HEK293 (cell line): Measurements from ENCODE around the gene LLGL2.

Source experiments
- ATF2 ChIP-seq: fragments of 450-650 bp; formaldehyde crosslinking; IDR thresholded peaks from 2 replicates; pipeline ENCODE4 v1.5.1; 2016; ENCODE audit warnings: missing biosample characterization, missing genetic modification characterization, low read depth
- CTCF ChIP-seq: fragments of 450-650 bp; formaldehyde crosslinking; IDR thresholded peaks from 2 replicates; pipeline ENCODE4 v1.5.1; 2016; ENCODE audit warnings: missing biosample characterization, missing genetic modification characterization
- ZNF214 ChIP-seq: fragments of 450-650 bp; formaldehyde crosslinking; IDR thresholded peaks from 2 replicates; pipeline ENCODE4 v1.5.1; 2017; ENCODE audit warnings: missing biosample characterization, mild to moderate bottlenecking, missing genetic modification characterization, borderline replicate concordance
- ZNF76 ChIP-seq: fragments of 450-650 bp; formaldehyde crosslinking; IDR thresholded peaks from 2 replicates; pipeline ENCODE4; 2016; ENCODE audit warnings: low read depth, missing biosample characterization, missing genetic modification characterization, borderline replicate concordance
- ZNF777 ChIP-seq: fragments of 450-650 bp; formaldehyde crosslinking; IDR thresholded peaks from 2 replicates; pipeline ENCODE4 v1.5.1; 2017; ENCODE audit warnings: missing biosample characterization, missing genetic modification characterization, borderline replicate concordance

- TF ChIP-seq ZNF76 (tag by site-specific recombination), result no peak
- no peak for TF ChIP-seq ATF2
- TF ChIP-seq CTCF (tag by site-specific recombination), result no peak
- TF ChIP-seq ZNF777 (tag by site-specific recombination), result no peak
- no peak for TF ChIP-seq ZNF214 (tag by site-specific recombination)
These were observed 81.6 kb downstream of the LLGL2 start for GRCh38 chr17:75607086-75607485.
